GM19193 (cell line): Measurements from ENCODE around the gene ADAP1.

Experiments used
- POLR2A ChIP-seq: IDR thresholded peaks from 4 replicates; pipeline ENCODE4 v1.6.1; 2011; ENCODE audit not compliant: insufficient read depth, insufficient read length; ENCODE audit errors: extremely low read depth

The ADAP1 gene

GRCh38 chr7:957418-958220 lies 3.1 kb upstream of the ADAP1 start:
- TF ChIP-seq POLR2A: no peak

- TF ChIP-seq POLR2A: no peak
Observed at GRCh38 chr7:956031-956430, 1.6 kb upstream of the ADAP1 start.

- peak; percentile 26 for TF ChIP-seq POLR2A
Observed at GRCh38 chr7:953547-954327, 743 bp downstream of the ADAP1 start.

GRCh38 chr7:952548-953441 lies 1.7 kb downstream of the ADAP1 start:
- no peak for TF ChIP-seq POLR2A

GRCh38 chr7:951881-952547 lies 2.5 kb downstream of the ADAP1 start:
- no peak for TF ChIP-seq POLR2A

GRCh38 chr7:949021-949934 lies 5.2 kb downstream of the ADAP1 start:
- no peak for TF ChIP-seq POLR2A

GRCh38 chr7:947391-948210 lies 6.9 kb downstream of the ADAP1 start:
- TF ChIP-seq POLR2A: no peak

GRCh38 chr7:946256-946996 lies 8.1 kb downstream of the ADAP1 start:
- TF ChIP-seq POLR2A: no peak

GRCh38 chr7:945556-946255 lies 8.8 kb downstream of the ADAP1 start:
- TF ChIP-seq POLR2A: no peak

- TF ChIP-seq POLR2A: no peak
Observed at GRCh38 chr7:945147-945555, 9.3 kb downstream of the ADAP1 start.

- TF ChIP-seq POLR2A: no peak
Observed at GRCh38 chr7:944744-945143, 9.7 kb downstream of the ADAP1 start.
